Measurements from ENCODE around the gene ADPRS.

The ADPRS gene

GRCh38 chr1:36119456-36119855 lies 30.8 kb downstream of the ADPRS start:
- Histone ChIP-seq H3K36me3 (ENCODE audit: control insufficient read depth in 2 of 2, insufficient read depth in 2 of 2, low read length in 2 of 2) (no peaks in the 10 kb centered on the region), H3K4me3 (ENCODE audit: low read length in 2 of 2) (no peak overlapping the region), H3K9me3 (ENCODE audit: control insufficient read depth in 2 of 2, low read length in 2 of 2) (no peaks in the 10 kb centered on the region), H3K4me1 (ENCODE audit: control insufficient read depth in 2 of 2, insufficient read depth in 2 of 2, low read length in 2 of 2) (peaks cover 0 to 4% of the 10 kb centered on the region in 2 donors), H3K27me3 (ENCODE audit: control insufficient read depth in 2 of 2, insufficient read depth in 2 of 2, low read length in 2 of 2) (peaks cover 8 to 10% of the 10 kb centered on the region in 2 donors), H3K9ac (ENCODE audit: low read depth in 1 of 2, low read length in 2 of 2) (no peak overlapping the region), H3K27ac (ENCODE audit: low read depth in 2 of 2, low read length in 2 of 2) (no peak overlapping the region)

- peaks cover 16 to 20% of the 10 kb centered on the region in 2 donors for H3K27me3 ChIP-seq (ENCODE audit: control insufficient read depth in 2 of 2, insufficient read depth in 2 of 2, low read length in 2 of 2)
- peaks cover 2% of the 10 kb centered on the region in 2 donors for H3K4me1 ChIP-seq (ENCODE audit: control insufficient read depth in 2 of 2, insufficient read depth in 2 of 2, low read length in 2 of 2)
- H3K36me3 ChIP-seq (ENCODE audit: control insufficient read depth in 2 of 2, insufficient read depth in 2 of 2, low read length in 2 of 2) = no peaks in the 10 kb centered on the region
- no peak overlapping the region for H3K27ac ChIP-seq (ENCODE audit: low read depth in 2 of 2, low read length in 2 of 2)
- H3K9ac ChIP-seq (ENCODE audit: low read depth in 1 of 2, low read length in 2 of 2) = no peak overlapping the region
- H3K9me3 ChIP-seq (ENCODE audit: control insufficient read depth in 2 of 2, low read length in 2 of 2) = no peaks in the 10 kb centered on the region
- no peak overlapping the region for H3K4me3 ChIP-seq (ENCODE audit: low read length in 2 of 2)
These were observed 33.7 kb downstream of the ADPRS start for GRCh38 chr1:36122062-36123030.

- H3K27me3 ChIP-seq (ENCODE audit: control insufficient read depth in 2 of 2, insufficient read depth in 2 of 2, low read length in 2 of 2) = peaks cover 16 to 20% of the 10 kb centered on the region in 2 donors
These were observed 34.7 kb downstream of the ADPRS start for GRCh38 chr1:36123356-36123755.

GRCh38 chr1:36124404-36125128 lies 35.9 kb downstream of the ADPRS start:
- H3K4me1 ChIP-seq (ENCODE audit: control insufficient read depth in 2 of 2, insufficient read depth in 2 of 2, low read length in 2 of 2) = peaks cover 2% of the 10 kb centered on the region in 2 donors
- no peak overlapping the region for H3K27ac ChIP-seq (ENCODE audit: low read depth in 2 of 2, low read length in 2 of 2)
- no peak overlapping the region for H3K4me3 ChIP-seq (ENCODE audit: low read length in 2 of 2)
- H3K36me3 ChIP-seq (ENCODE audit: control insufficient read depth in 2 of 2, insufficient read depth in 2 of 2, low read length in 2 of 2) = no peaks in the 10 kb centered on the region
- H3K27me3 ChIP-seq (ENCODE audit: control insufficient read depth in 2 of 2, insufficient read depth in 2 of 2, low read length in 2 of 2) = peaks cover 16 to 20% of the 10 kb centered on the region in 2 donors
- no peaks in the 10 kb centered on the region for H3K9me3 ChIP-seq (ENCODE audit: control insufficient read depth in 2 of 2, low read length in 2 of 2)
- no peak overlapping the region for H3K9ac ChIP-seq (ENCODE audit: low read depth in 1 of 2, low read length in 2 of 2)

More at GRCh38 chr1:36123356-36123755, 34.7 kb downstream of the ADPRS start:
- Histone ChIP-seq H3K27ac (ENCODE audit: low read depth in 2 of 2, low read length in 2 of 2) (no peak overlapping the region), H3K9me3 (ENCODE audit: control insufficient read depth in 2 of 2, low read length in 2 of 2) (no peaks in the 10 kb centered on the region), H3K4me3 (ENCODE audit: low read length in 2 of 2) (no peak overlapping the region), H3K4me1 (ENCODE audit: control insufficient read depth in 2 of 2, insufficient read depth in 2 of 2, low read length in 2 of 2) (peaks cover 2% of the 10 kb centered on the region in 2 donors), H3K9ac (ENCODE audit: low read depth in 1 of 2, low read length in 2 of 2) (no peak overlapping the region), H3K36me3 (ENCODE audit: control insufficient read depth in 2 of 2, insufficient read depth in 2 of 2, low read length in 2 of 2) (no peaks in the 10 kb centered on the region)

GRCh38 chr1:36125129-36125991 lies 36.7 kb downstream of the ADPRS start, which contains the start of gene COL8A2:
Gene COL8A2 (minus strand): TSS chr1:36125222. CDS start chr1:36100242, 24,980 bp downstream.
- Histone ChIP-seq H3K9me3 (ENCODE audit: control insufficient read depth in 2 of 2, low read length in 2 of 2) (no peaks in the 10 kb centered on the region), H3K9ac (ENCODE audit: low read depth in 1 of 2, low read length in 2 of 2) (no peak within 1 kb of the TSS), H3K27ac (ENCODE audit: low read depth in 2 of 2, low read length in 2 of 2) (no peak within 1 kb of the TSS), H3K4me3 (ENCODE audit: low read length in 2 of 2) (peak within 1 kb of the TSS; percentile 28 to 41), H3K4me1 (ENCODE audit: control insufficient read depth in 2 of 2, insufficient read depth in 2 of 2, low read length in 2 of 2) (peaks cover 2% of the 10 kb centered on the region in 2 donors), H3K36me3 (ENCODE audit: control insufficient read depth in 2 of 2, insufficient read depth in 2 of 2, low read length in 2 of 2) (no peaks in the 10 kb centered on the region), H3K27me3 (ENCODE audit: control insufficient read depth in 2 of 2, insufficient read depth in 2 of 2, low read length in 2 of 2) (peaks cover 16 to 20% of the 10 kb centered on the region in 2 donors)

- no peaks in the 10 kb centered on the region for H3K9me3 ChIP-seq (ENCODE audit: control insufficient read depth in 2 of 2, low read length in 2 of 2)
- peaks cover 16 to 20% of the 10 kb centered on the region in 2 donors for H3K27me3 ChIP-seq (ENCODE audit: control insufficient read depth in 2 of 2, insufficient read depth in 2 of 2, low read length in 2 of 2)
- no peak overlapping the region for H3K9ac ChIP-seq (ENCODE audit: low read depth in 1 of 2, low read length in 2 of 2)
- no peak overlapping the region for H3K27ac ChIP-seq (ENCODE audit: low read depth in 2 of 2, low read length in 2 of 2)
- peaks cover 2% of the 10 kb centered on the region in 2 donors for H3K4me1 ChIP-seq (ENCODE audit: control insufficient read depth in 2 of 2, insufficient read depth in 2 of 2, low read length in 2 of 2)
- no peak overlapping the region for H3K4me3 ChIP-seq (ENCODE audit: low read length in 2 of 2)
- no peaks in the 10 kb centered on the region for H3K36me3 ChIP-seq (ENCODE audit: control insufficient read depth in 2 of 2, insufficient read depth in 2 of 2, low read length in 2 of 2)
These were observed 37.5 kb downstream of the ADPRS start for GRCh38 chr1:36126005-36126716.

- H3K27me3 ChIP-seq (ENCODE audit: control insufficient read depth in 2 of 2, insufficient read depth in 2 of 2, low read length in 2 of 2) = peaks cover 16 to 20% of the 10 kb centered on the region in 2 donors
- no peak overlapping the region for H3K9ac ChIP-seq (ENCODE audit: low read depth in 1 of 2, low read length in 2 of 2)
- H3K4me3 ChIP-seq (ENCODE audit: low read length in 2 of 2) = no peak overlapping the region
- peaks cover 2% of the 10 kb centered on the region in 2 donors for H3K4me1 ChIP-seq (ENCODE audit: control insufficient read depth in 2 of 2, insufficient read depth in 2 of 2, low read length in 2 of 2)
- H3K27ac ChIP-seq (ENCODE audit: low read depth in 2 of 2, low read length in 2 of 2) = no peak overlapping the region
- H3K36me3 ChIP-seq (ENCODE audit: control insufficient read depth in 2 of 2, insufficient read depth in 2 of 2, low read length in 2 of 2) = no peaks in the 10 kb centered on the region
- no peaks in the 10 kb centered on the region for H3K9me3 ChIP-seq (ENCODE audit: control insufficient read depth in 2 of 2, low read length in 2 of 2)
These were observed 38.3 kb downstream of the ADPRS start for GRCh38 chr1:36126797-36127500.

GRCh38 chr1:36128126-36128904 lies 39.6 kb downstream of the ADPRS start:
- peaks cover 3 to 4% of the 10 kb centered on the region in 2 donors for H3K4me1 ChIP-seq (ENCODE audit: control insufficient read depth in 2 of 2, insufficient read depth in 2 of 2, low read length in 2 of 2)
- no peak overlapping the region for H3K27ac ChIP-seq (ENCODE audit: low read depth in 2 of 2, low read length in 2 of 2)
- peaks cover 14 to 17% of the 10 kb centered on the region in 2 donors for H3K27me3 ChIP-seq (ENCODE audit: control insufficient read depth in 2 of 2, insufficient read depth in 2 of 2, low read length in 2 of 2)
- H3K9ac ChIP-seq (ENCODE audit: low read depth in 1 of 2, low read length in 2 of 2) = no peak overlapping the region
- H3K4me3 ChIP-seq (ENCODE audit: low read length in 2 of 2) = no peak overlapping the region
- H3K9me3 ChIP-seq (ENCODE audit: control insufficient read depth in 2 of 2, low read length in 2 of 2) = no peaks in the 10 kb centered on the region
- H3K36me3 ChIP-seq (ENCODE audit: control insufficient read depth in 2 of 2, insufficient read depth in 2 of 2, low read length in 2 of 2) = no peaks in the 10 kb centered on the region
